HuH-7 (cell line): Measurements from ENCODE around the gene APCDD1L.
"Not testable (repeated sequence)": the region's sequence is repeated elsewhere in the genome, so short reads cannot be mapped to it uniquely, and the experiment has no call there.

Experiments
- DNase-seq: peaks from one replicate; pipeline ENCODE4 v3.0.0; 2011; ENCODE audit warnings: low spot score

The APCDD1L gene

DNA sequence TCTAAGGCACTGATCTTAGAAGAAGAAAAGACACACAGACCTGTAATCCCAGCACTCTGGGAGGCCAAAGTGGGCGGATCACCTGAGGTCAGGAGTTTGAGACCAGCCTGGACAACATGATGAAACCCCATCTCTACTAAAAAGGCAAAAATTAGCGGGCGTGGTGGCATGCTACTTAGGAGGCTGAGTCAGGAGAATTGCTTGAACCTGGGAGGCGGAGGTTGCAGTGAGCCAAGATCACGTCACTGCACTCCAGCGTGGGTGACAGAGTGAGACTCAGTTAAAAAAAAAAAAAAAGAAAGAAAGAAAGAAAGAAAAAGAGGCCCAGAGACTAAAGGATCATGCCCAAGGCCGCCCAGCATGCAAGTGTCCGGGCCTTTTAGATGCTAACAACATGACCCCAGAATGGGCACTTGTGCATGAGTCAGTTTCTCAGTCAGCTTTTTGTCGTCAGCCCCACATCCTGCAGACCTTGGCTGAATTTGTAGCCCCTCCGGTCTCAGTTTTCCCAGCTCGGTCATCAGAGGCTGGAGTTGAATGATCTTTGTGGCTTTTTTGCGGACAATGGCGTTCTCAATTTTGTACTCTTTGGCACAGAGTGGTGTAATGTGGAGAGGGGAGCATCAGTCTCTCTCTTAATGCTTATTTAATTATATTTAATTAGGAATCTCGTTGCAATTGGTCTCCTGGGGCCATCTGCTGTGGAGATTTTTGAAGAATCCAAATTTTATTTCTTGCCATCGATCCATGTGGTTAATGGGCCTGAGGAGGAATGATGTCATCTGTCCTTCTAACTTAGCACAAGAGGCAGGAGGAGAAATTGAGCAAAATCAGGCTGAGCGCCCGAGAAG is 30.6 kb upstream of the APCDD1L start:
- DNase-seq = no peak

DNA sequence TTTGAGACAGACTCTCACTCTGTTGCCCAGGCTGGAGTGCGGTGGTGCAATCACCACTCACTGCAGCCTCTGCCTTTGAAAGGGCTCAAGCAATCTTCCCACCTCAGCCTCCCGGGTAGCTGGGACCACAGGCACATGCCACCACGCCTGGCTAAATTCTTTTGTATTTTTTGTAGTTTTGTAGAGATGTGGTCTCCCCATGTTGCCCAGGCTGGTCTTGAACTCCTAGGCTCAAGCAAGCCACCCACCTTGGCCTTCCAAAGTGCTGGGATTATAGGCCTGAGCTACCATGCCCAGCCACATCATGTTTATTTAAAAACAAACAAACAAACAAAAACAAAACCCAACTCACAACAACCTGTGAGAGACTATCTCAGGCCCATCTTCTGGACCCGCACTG is 29.7 kb upstream of the APCDD1L start:
- no peak for DNase-seq

DNA sequence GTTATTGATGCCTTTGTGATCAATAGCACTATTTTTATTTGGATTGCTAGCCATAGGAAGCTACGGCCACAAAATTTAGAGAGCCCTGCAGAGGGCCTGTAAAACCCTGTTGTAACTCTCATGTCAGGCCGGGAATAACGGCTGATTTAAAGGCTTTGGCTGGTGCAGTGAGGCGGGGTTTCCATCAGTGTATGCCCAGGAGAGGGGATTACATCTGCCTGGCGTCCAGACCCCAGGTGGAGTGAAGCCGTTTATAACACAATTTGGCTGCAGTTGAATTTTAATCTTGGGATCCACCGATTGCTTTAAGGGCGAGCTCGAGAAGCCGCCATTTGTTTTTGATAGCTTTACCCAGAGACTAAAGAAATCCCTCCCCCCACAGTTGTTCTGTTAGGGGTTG is 29.1 kb upstream of the APCDD1L start:
- DNase-seq = no peak

DNA sequence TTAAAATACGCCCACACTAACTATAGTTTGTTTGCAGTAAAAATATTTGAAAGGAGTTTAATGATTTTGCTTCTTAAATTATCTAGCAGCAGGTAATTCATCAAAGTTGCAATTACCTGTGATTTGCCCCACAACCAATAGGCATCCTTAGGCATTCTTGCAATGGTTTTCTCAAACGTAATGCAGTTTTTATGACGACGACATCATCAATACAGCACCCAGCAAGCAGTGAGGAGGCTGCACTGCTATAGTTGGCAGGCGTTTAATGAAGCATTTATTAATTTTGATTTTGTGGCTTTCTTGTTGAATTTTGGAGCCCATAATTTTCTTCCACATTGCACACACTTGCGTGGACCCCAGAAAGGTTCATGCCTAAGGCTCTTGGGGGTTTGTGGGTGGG is 28.1 kb upstream of the APCDD1L start:
- no peak for DNase-seq

DNA sequence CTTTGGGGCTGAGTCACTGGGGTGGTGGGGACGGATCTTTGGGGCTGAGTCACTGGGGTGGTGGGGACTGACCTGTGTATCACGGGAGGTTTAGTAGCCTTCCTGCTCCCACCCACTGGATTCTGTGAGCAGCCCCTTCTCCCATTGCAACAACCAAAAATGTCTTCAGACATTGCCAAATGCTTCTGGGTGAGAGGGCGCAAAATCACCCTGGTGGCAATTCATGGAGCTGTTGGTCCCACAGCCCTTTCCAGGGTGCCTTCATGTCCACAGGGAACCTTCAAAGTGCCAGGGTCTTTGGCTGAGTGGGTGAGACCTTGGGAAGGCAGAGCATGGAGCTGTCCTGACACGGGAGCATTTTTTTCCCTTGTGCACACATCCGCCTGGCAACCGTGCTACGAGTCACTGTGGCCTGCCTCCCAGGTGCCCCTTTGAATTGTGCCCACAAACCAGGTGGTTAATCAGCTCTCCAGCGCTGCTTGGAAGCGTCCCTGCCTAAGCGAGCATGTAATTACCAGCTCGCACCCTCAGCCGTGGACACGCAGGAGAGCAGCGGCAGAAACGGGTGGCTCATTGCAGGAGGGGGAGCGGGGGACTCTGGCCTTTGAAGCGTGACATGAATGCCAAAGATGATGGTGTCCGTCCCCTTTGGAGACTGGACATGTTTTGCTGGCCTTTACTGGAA is 27.4 kb upstream of the APCDD1L start:
- DNase-seq = no peak

DNA sequence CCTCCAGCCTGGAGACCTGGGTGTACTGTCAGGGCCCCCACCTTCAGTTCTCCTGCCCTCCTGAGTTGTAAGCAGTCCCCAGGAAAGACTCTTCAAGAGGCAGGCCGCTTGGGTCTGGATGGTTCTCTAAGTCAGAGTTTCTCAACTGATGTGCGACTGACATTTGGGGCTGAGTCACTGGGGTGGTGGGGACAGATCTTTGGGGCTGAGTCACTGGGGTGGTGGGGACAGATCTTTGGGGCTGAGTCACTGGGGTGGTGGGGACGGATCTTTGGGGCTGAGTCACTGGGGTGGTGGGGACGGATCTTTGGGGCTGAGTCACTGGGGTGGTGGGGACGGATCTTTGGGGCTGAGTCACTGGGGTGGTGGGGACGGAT is 26.8 kb upstream of the APCDD1L start:
- not testable (repeated sequence) for DNase-seq

DNA sequence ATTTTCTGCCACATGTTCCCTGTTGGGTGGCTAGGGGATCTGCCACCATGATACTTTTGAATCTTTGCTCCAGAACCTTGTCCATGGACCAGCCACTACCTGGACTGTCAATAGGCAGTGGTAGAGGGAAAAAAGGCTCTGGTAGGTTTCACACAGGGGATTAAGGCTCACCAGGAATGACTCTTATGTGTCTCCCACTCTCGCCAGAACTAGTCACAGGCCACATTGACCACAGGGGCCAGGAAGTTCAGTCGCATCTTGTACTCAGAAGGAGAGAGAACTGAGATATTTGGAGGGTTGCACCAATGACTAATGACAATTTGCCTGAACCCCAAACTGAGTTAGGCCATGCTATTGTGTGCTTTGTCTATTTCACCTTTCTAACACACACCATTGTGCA is 23.6 kb upstream of the APCDD1L start:
- DNase-seq = no peak

DNA sequence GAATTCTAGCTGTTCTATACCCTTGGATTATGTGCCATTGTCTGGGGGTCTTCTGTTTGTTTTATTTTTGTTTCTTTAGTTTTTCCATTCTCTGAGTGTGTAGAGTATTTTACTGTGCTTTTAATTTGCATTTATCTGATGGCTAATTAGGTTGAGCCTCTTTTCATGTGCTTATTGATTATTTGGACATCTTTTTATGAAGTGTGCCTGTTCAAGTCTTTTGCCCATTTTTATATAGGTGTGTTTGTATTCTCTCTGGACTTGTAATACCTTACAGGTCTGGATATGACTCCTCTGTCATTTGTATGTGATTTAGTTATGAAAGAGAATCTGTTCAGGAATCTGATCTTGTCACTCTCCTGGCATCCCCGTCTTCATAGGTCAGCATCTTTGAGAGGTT is 22.6 kb upstream of the APCDD1L start:
- no peak for DNase-seq

DNA sequence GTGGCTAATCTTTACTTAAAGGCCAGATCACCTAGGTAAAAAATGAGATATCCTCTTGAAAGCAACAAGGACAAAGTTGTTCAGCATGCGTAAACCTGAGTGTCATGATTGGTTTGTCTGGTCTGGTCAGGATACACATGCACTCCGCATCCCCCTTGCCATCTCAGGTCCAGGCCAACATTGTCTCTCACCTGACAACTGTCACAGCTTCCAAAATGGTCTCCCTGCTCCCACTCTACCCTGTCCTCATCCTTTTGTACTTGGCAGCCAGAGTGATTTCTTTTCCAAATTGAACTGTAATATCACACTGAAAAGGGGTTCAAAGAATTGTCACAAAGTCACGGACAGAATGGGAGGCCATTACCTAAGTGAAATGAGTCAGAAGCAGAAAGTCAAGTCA is 21.1 kb upstream of the APCDD1L start:
- DNase-seq = no peak

DNA sequence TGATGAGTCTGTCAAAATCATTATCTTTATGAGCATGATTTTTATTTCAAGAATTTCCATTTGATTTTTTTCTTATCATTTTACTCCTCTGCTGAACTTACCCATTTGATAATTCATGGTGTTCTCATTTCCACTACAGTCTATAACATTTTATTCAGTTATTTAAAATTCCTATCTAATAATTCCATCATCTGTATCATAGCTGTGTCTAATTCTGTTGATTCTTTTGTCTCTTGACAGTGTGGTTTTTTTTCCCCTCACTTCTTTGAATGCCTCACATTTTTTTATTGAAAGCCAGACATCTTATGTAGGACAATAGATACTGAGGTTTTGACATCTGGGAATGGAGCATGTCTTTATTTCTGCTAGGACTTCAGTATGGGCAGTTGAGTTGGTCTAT is 16.5 kb upstream of the APCDD1L start:
- DNase-seq = no peak

DNA sequence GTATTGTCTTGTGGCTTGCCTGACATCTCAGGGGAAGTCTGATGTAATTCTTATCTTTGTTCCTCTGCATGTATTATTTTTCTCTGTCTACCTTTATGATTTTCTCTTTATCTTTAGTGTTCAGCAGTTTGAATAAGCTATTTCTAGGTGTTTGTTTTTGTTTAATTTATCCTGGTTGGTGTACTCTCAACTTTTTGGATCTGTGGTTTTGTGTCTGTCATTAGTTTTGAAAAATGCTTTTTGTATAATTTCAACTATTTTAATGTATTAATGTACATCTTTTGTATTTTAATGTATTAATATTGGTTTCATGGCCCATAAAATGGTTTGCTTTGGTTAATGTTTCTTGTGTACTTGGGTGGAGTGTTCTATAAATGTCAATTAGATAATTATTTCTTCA is 15.9 kb upstream of the APCDD1L start:
- DNase-seq = no peak

DNA sequence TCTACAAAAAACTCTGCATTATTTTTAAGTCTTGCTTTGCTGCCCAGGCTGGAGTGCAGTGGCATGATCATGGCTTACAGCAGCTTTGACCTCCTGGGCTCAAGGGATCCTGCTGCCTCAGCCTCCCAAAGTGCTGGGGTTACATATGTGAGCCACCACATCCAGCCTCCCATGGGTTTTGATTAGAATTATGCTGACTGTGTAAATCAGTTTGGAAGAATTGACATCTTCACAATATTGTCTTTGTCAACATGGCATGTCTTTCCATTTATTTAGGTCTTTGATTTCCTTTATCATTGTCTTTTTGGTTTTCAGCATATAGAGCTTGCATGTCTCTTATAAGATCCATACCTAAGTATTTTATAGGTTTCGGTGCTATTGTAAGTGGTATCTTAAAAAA is 13.2 kb upstream of the APCDD1L start:
- no peak for DNase-seq

DNA sequence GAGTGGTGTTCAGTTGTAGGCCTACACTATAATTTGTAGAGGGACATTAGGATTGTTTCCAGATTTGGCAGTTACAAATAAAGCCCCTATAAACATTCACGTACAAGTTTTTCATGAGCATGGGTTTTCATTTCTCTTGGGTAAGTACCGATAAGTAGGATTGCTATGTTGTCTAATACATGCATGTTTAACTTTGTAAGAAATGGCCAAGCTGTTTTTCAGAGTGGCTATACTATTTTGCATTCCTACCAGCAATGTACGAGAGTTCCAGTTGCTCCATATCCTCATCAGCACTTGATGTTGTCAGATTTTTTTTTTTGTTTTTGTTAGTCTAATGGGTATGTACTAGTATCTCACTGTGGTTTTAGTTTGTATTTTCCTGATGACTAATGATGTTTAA is 11.2 kb upstream of the APCDD1L start:
- no peak for DNase-seq

DNA sequence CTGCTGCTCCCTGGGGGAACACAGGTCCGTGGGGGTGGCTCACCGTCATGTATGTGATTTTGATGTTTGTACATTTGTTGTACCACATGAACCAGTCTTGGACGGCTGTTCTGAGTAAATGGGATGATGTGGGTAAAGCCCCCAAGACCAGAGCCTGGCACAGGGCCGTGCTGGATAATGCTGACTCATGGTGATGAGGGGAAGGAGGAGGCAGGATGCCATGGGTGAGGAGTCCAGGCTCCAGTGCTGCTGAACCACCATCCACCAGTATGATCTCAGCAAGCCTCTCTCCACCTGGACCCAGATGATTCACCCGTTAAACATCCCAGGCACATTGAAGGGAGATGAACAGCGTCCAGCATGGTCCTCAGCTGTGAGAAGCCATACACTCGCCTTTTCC is 9.6 kb upstream of the APCDD1L start:
- DNase-seq = no peak

DNA sequence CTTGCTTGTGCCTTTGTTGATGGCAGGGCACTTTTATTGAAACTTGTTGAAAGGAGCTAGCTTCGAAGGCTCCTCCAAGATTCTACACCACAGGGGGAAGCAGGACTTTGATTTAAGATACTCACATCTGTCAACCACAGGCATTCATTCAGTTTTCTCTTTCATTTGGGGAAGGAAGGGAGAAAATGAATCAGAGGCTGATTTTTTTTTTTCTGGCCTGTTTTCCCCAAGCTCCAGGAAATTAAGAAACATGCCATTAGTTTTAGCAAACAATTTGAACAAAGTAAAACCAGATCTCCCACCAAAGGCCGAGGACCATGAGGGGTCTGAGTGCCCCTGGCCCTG is 8.7 kb upstream of the APCDD1L start:
- DNase-seq = no peak

DNA sequence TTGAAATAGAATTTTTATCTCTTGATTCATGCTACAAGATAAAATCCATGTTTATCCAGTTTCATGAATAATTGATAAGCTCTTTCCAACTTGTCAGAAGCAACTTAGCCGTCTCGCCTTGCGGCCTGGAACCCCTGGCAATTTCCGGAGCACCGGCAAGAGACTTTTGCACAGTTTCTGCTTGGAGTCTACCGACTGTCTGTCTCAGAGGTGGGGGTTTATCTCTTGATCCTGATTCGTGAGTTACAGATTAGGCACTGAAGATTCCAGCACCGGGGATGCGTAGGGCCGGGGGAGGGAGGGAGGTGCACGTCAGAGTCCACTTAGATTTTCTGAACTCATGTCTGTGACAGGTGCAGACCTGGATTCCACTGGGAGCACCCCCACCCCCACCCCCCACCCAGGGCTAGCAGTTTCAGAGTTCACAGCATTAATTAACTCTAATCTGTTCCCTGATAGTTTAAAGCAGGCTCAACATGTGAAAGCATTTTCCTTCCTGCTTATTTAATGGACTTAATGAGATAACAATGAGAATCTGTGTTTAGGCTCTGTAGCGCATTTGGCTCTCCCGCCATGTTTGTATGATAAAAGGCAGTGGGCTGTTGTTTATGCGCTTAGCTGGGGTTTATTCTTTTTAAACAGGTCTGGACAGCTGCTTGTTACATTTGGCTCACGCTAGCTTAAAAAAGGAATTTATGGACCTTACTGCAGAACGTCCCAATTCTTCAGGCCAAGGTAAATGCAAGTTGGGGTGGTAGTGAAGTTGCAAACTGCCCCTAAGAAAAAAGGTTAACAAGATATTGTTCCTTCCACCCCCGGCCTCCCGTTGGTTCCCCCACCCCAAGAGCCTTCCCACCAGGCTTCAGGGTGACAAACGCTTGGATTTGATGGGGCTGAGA is 8.1 kb upstream of the APCDD1L start:
- DNase-seq = no peak

DNA sequence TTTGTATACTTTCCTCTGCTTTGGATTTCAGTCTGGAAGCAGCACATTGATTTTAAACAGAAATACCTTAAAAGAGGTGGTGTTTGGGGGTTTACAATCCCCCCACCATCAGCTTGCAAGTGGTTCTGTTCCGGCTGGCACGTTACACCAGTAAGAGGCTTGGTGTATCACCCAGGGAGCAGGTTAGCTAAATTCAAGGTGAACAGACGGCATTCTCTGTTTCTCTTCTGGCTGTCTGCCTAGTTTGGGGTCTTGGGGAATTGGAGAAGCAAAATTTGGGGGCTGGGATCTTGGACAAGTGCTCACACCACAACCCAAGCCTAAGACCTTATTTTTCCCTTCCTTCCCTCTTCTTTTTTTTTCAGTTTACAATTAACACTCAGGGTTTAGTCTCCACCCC is 7.5 kb upstream of the APCDD1L start:
- no peak for DNase-seq

DNA sequence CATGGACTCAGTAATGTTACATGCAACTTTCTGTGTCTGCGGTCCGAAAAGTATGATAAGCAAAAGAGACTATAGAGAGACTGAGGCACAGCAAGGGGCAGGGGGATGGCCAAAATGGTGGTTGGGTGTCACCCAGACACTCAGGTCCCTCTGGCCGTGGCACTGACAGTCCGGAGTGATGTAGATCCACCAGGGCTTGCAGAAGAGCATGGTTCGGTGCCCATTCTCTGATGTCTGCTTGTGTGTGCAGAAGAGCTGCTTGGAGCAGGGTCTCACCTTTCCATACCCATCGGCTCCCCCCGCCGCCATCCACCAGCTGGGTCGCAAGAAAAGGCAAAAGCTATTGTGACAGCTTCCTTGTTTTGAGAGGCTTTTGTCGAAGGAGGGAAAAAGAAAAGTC is 6.6 kb upstream of the APCDD1L start:
- no peak for DNase-seq

DNA sequence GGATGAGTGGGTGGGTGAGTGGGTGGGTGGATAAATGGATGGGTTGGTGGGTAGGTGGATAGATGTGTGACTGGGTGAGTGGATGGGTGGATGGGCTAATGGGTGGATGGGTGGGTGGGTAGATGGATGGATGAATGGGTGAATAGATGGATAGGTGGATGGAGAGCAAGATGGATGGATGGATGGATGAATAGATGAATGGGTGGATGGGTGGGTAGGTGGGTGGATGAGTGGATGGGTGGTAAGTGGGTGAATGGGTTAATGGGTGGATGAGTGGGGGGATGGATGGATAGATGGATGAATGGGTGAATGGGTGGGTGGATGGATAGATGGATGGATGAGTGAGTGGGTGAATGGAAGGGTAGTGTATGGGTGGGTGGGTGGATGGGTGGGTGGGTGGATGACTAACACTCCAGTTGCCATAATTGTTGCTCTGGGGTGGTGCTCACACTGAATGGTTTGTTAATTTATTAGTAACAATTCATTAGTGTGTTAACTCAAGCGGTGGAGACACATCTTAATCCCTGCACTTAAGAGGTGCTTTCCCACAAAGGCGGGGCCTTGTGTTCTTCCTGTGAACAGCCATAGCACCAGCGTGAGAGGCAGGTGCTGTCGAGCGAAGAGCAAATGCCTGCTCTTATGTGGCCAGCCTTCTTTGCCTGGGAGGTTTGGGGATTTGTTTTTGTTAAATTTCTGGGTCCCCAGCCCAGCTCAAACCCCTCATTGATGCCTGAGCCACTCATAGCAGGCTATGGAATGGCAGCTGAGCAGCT is 4.9 kb upstream of the APCDD1L start:
- DNase-seq = no peak

DNA sequence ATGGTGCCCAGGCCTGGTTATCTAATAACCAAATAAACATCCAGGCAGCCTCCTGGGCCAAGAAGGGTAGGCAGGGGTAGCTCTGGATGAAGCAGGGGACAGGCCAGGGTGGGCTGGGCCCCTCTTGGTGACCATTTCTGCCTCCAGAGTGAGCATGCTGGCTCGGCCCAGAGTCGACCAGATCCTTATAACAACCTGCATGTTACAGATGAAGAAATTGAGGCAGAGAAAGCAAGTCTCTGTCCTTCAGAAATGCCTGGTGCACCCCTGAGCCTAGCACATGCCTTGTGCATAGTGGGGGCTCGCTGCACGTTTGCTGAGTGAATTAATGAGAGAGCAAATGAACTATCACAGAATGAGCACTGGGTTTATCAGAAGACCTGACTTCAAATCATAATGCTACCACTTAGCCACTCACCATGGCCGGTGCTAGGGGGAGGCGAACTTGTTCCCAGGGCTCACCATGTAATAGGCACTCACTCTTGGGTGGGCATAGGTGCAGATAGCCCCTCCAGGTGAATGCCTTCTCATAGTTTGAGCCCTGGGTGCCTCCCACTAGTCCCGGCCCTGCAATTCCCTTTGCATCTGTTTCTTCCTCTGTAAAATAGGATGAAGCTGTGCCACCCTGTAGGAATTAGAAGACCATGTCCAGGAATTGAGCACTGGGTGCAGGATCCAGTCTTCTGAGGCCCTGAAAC is 3.8 kb upstream of the APCDD1L start:
- no peak for DNase-seq

DNA sequence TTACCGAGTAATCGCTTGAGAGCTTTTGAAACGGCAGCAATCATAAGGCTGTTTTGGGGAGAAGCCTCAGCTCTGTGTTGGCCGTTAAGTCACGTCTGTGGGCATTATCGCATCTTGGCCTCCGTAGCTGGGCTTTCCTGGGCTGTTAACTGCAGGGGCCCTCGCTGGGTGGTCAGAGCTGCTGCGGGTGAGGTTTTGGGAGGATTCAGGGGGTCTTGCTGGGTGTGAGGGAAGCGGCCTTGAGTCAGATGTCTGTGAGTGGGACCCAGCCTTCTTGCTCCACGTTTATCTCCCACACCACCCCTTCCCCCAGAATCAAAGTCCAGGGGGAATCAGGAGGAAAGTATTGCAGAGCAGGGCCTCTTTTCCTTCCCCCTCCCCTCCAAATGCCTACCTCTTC is 3.2 kb upstream of the APCDD1L start:
- no peak for DNase-seq
